K562 (cell line): ENCODE measurements around the gene ACER2. TPM values are rescaled to one million over a fixed set of nuclear protein-coding genes. Genes with fewer than 3 reads are reported as not detected.

Experiments used
- ATAC-seq: fragments of 200-7000 bp; cut with Tn5 transposase; 3 replicates; pipeline ENCODE4 v1.9.1; 2020; ENCODE audit warnings: moderate library complexity
- BruUV-seq: library from RNA; stranded (reverse); fragments of 400-500 nt; replicated peaks from 2 replicates; lab custom pipeline; 2021; lab: Mats Ljungman, UMichigan
- CTCF ChIA-PET: fragments of 300-600 bp; formaldehyde crosslinking; extraction: SDS; loops from one replicate; lab custom pipeline; 2021; ENCODE audit warnings: low intra/inter-chr PET ratio; lab: Yijun Ruan, JAX
- POLR2A ChIA-PET: fragments of 300-600, 350-650 bp; sonication (Branson Sonifier 250); formaldehyde crosslinking; extraction: SDS; loops from one replicate; lab custom pipeline; 2021; ENCODE audit warnings: antibody characterized with exemption, inconsistent platforms; lab: Yijun Ruan, JAX
- DNase-seq, 4 experiments: peaks; one replicate each; pipeline versions ENCODE4 v3.0.0 to v3.0.0-alpha.2; 2011 to 2018; ENCODE audit warnings: low spot score in 3 of 4, mixed read lengths in 3 of 4; ENCODE audit errors: extremely low read depth in 1 of 4
- FAIRE-seq: peaks from 2 replicates; lab custom pipeline; 2011; peaks lifted over from hg19 to GRCh38; lab: Jason Lieb, UNC
- H2AFZ ChIP-seq: 2 replicates; pipeline ENCODE4 v1.6.0; 2011; ENCODE audit warnings: low read depth, low read length, control low read depth, inconsistent platforms
- H3K27ac ChIP-seq: fragments of 200-600 bp; 3 replicates; pipeline ENCODE4 v1.8.0; 2011; ENCODE audit warnings: low read depth, mild to moderate bottlenecking, control low read depth, inconsistent platforms, low read length, moderate library complexity, mixed read lengths; ENCODE audit errors: extremely low read depth
- H3K27me3 ChIP-seq, 2 experiments: fragments of 300-600 bp in 1 of 2; 2 replicates in 1 of 2; 3 replicates in 1 of 2; pipeline versions ENCODE4 v1.6.0 to v1.8.0; 2011; ENCODE audit warnings: inconsistent platforms in 2 of 2, low read length in 2 of 2, mild to moderate bottlenecking in 1 of 2, mixed read lengths in 1 of 2, moderate library complexity in 1 of 2; ENCODE audit not compliant: control insufficient read depth in 2 of 2, insufficient read depth in 2 of 2
- H3K36me3 ChIP-seq: fragments of 300-600 bp; 3 replicates; pipeline ENCODE4 v1.8.0; 2011; ENCODE audit warnings: mild to moderate bottlenecking, low read length, inconsistent platforms; ENCODE audit not compliant: control insufficient read depth, insufficient read depth
- H3K4me1 ChIP-seq, 2 experiments: fragments of 200-600 bp in 1 of 2; replicated peaks in 1 of 2; 2 replicates in 1 of 2; 3 replicates in 1 of 2; pipeline versions ENCODE4 v1.5.1 to v1.8.0; 2011; ENCODE audit warnings: inconsistent platforms in 2 of 2, low read length in 2 of 2, mild to moderate bottlenecking in 1 of 2, mixed read lengths in 1 of 2, moderate library complexity in 1 of 2; ENCODE audit not compliant: control insufficient read depth in 2 of 2, insufficient read depth in 2 of 2
- H3K4me2 ChIP-seq: 2 replicates; pipeline ENCODE4 v1.6.1; 2011; ENCODE audit warnings: low read length, control low read depth, inconsistent platforms, mixed read lengths; ENCODE audit not compliant: insufficient read depth
- H3K4me3 ChIP-seq: fragments of 200-600 bp; sonication (generic), shearing (Covaris generic); 2 replicates; pipeline ENCODE4 v1.5.1; 2016; ENCODE audit warnings: control low read depth, inconsistent platforms
- H3K79me2 ChIP-seq: fragments of 200-600 bp; 3 replicates; pipeline ENCODE4 v1.8.0; 2011; ENCODE audit warnings: low read length, inconsistent platforms; ENCODE audit not compliant: control insufficient read depth, insufficient read depth
- H3K9ac ChIP-seq, 2 experiments: 2 replicates each; pipeline versions ENCODE4 v1.6.0 to v1.6.1; 2011; ENCODE audit warnings: low read depth in 2 of 2, low read length in 2 of 2, control low read depth in 1 of 2, inconsistent platforms in 1 of 2, mild to moderate bottlenecking in 1 of 2, mixed read lengths in 1 of 2; ENCODE audit not compliant: insufficient read depth in 1 of 2
- H3K9me1 ChIP-seq: one replicate; pipeline ENCODE4 v1.6.0; 2011; ENCODE audit warnings: inconsistent platforms, mild to moderate bottlenecking, low read length, moderate library complexity; ENCODE audit not compliant: control insufficient read depth, insufficient read depth
- H3K9me3 ChIP-seq: replicated peaks from 2 replicates; pipeline ENCODE4 v1.5.1; 2011; ENCODE audit warnings: low read depth, low read length, inconsistent platforms; ENCODE audit not compliant: control insufficient read depth, insufficient read depth
- H4K20me1 ChIP-seq: replicated peaks from 2 replicates; pipeline ENCODE4 v1.6.1; 2011; ENCODE audit warnings: low read length, inconsistent platforms, mixed read lengths; ENCODE audit not compliant: control insufficient read depth, insufficient read depth
- BDP1 ChIP-seq: IDR thresholded peaks from 3 replicates; pipeline ENCODE4 v1.6.1; 2011; ENCODE audit not compliant: insufficient read length, insufficient read depth
- FOXM1 ChIP-seq, 2 experiments: fragments of 450-650 bp in 1 of 2; sonication (generic) in 1 of 2; formaldehyde crosslinking in 1 of 2; IDR thresholded peaks; 2 replicates each; pipeline versions ENCODE4 v1.6.1 to v1.9.0; 2017 to 2022; ENCODE audit warnings: low read depth in 2 of 2, mild to moderate bottlenecking in 2 of 2, missing genetic modification reagents in 1 of 2, moderate library complexity in 1 of 2
- MITF ChIP-seq: IDR thresholded peaks from 2 replicates; pipeline ENCODE4 v1.6.1; 2014; ENCODE audit warnings: antibody characterized with exemption
- POLR2B ChIP-seq: fragments of 450-650 bp; IDR thresholded peaks from 2 replicates; pipeline ENCODE4 v1.6.1; 2018; ENCODE audit warnings: low read depth; ENCODE audit not compliant: partially characterized antibody
- TAF1 ChIP-seq: IDR thresholded peaks from 2 replicates; pipeline ENCODE4 v1.6.1; 2011; ENCODE audit warnings: mild to moderate bottlenecking, low read length, moderate library complexity; ENCODE audit not compliant: insufficient read depth, control insufficient read depth, severe bottlenecking; ENCODE audit errors: extremely low read depth
- ZNF445 ChIP-seq: fragments of 250-450 bp; sonication (Bioruptor Pico); IDR thresholded peaks from 2 replicates; pipeline ENCODE4 v1.4.0; 2020; ENCODE audit warnings: low read depth, mild to moderate bottlenecking, moderate library complexity
- ZNF696 ChIP-seq: fragments of 250-450 bp; sonication (Bioruptor Pico); conservative IDR thresholded peaks from 2 replicates; pipeline ENCODE4 v1.4.0; 2020; ENCODE audit warnings: mild to moderate bottlenecking, moderate library complexity
- WGBS: fragments of 100-300 bp; shearing (Covaris generic); methylation state at CpG from one replicate; pipeline ENCODE4 v1.1.6; 2016; ENCODE audit warnings: low coverage, mixed read lengths; ENCODE audit not compliant: insufficient coverage; ENCODE audit errors: missing lambda C conversion rate; 5-methylcytosine and 5-hydroxymethylcytosine counted together
- in situ Hi-C: fragments of 300-500 bp; cut with MboI; formaldehyde crosslinking; loops from 4 replicates; pipeline ENCODE4 v1.15.0; 2018; ENCODE audit warnings: inconsistent platforms, mixed read lengths
- intact Hi-C: fragments of 100-400 bp; cut with micrococcal nuclease; formaldehyde crosslinking; loops from 2 replicates; pipeline ENCODE4 v1.14.2; 2022
- polyA plus RNA-seq, 8 experiments: library from polyadenylated mRNA; depleted of rRNA in 4 of 8; stranded (reverse) in 5 of 8; unstranded in 3 of 8; fragments of >200 nt; fragmentation: Nextera tagmentation in 2 of 8; fragmentation: Illumina TruSeq in 1 of 8; extraction: Ambion mirVana in 2 of 8; extraction: Trizol in 1 of 8; gene quantifications; 2 replicates each; pipeline versions ENCODE4 v1.2.1 to v1.2.3, GENCODE V29; 2011 to 2014; ENCODE audit warnings: inconsistent platforms in 1 of 8, missing spikeins in 1 of 8
- total RNA-seq, 7 experiments: library from RNA; depleted of rRNA in 6 of 7; stranded (reverse); fragments of >200 nt in 6 of 7; fragmentation: Illumina TruSeq in 2 of 7; extraction: Trizol in 2 of 7; gene quantifications; 2 replicates each; pipeline versions ENCODE4 v1.2.1 to v1.2.3, GENCODE V29; 2011 to 2021; ENCODE audit warnings: low replicate concordance in 1 of 7
- TF ChIP-seq, protein P1 (sequence below): sonication (generic); formaldehyde crosslinking; IDR thresholded peaks from 2 replicates; pipeline ENCODE4 v1.8.0; 2022; ENCODE audit warnings: missing genetic modification reagents, mild to moderate bottlenecking, borderline replicate concordance
- TF ChIP-seq, protein P2 (sequence below): sonication (generic); formaldehyde crosslinking; IDR thresholded peaks from 2 replicates; pipeline ENCODE4 v1.9.0; 2022; ENCODE audit warnings: mild to moderate bottlenecking, missing genetic modification reagents

The ACER2 gene
- total and polyA plus RNA-seq, 9 of the 15 experiments (the other 6 are each of a cell fraction or from before 2014, with no cell fraction given), result 0.17 to 4.6 (median 3.0) TPM

DNA sequence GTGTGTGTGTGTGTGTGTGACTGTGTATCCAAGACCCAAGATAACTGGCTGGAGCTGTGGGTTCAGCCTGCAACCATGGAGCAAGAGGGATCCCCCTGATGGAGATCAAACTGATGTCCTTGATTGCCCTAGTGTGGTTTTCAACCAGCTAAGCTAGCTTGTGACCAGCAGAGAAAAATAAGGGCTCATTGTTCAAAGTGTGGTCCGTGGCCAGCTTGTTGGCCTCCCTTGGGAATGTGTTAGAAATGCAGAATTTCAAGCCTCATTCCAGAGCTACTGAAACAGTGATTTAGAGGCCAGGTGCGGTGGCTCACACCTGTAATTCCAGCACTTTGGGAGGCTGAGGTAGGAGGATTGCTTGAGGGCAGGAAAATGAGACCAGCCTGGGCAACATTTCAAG is 79.9 kb downstream of the ACER2 start (continued):
- no peak for TF ChIP-seq BDP1

GRCh38 chr9:19490269-19490668 is 81.5 kb downstream of the ACER2 start:
- Histone ChIP-seq H3K4me2 (no peak overlapping the region), H3K4me3 (no peak overlapping the region), H3K27ac (no peak overlapping the region), H3K9me1 (no peaks in the 10 kb centered on the region), H3K9ac (no peak overlapping the region), H3K36me3 (no peaks in the 10 kb centered on the region), H2AFZ (no peak overlapping the region), H4K20me1 (no peaks in the 10 kb centered on the region), H3K79me2 (no peaks in the 10 kb centered on the region), H3K4me1 (peaks cover 3 to 5% of the 10 kb centered on the region in 2 experiments; a peak in 3 of 5 replicates), H3K9me3 (no peaks in the 10 kb centered on the region), H3K27me3 (no peaks in the 10 kb centered on the region)
- POLR2A ChIA-PET, result no interaction called here
- in situ Hi-C loops (no loop called here), intact Hi-C loops (no loop called here)
- FAIRE-seq, result no peak
- CTCF ChIA-PET, result no interaction called here
- no TSS peak for BruUV-seq
- DNase-seq, result no peak
- no peak for ATAC-seq
- TF ChIP-seq TAF1, result no peak
- TF ChIP-seq MITF, result no peak
- no peak for TF ChIP-seq ZNF445
- TF ChIP-seq, protein P1, sequence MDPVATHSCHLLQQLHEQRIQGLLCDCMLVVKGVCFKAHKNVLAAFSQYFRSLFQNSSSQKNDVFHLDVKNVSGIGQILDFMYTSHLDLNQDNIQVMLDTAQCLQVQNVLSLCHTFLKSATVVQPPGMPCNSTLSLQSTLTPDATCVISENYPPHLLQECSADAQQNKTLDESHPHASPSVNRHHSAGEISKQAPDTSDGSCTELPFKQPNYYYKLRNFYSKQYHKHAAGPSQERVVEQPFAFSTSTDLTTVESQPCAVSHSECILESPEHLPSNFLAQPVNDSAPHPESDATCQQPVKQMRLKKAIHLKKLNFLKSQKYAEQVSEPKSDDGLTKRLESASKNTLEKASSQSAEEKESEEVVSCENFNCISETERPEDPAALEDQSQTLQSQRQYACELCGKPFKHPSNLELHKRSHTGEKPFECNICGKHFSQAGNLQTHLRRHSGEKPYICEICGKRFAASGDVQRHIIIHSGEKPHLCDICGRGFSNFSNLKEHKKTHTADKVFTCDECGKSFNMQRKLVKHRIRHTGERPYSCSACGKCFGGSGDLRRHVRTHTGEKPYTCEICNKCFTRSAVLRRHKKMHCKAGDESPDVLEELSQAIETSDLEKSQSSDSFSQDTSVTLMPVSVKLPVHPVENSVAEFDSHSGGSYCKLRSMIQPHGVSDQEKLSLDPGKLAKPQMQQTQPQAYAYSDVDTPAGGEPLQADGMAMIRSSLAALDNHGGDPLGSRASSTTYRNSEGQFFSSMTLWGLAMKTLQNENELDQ (CRISPR knock-in tag), result no peak
- TF ChIP-seq, protein P2, sequence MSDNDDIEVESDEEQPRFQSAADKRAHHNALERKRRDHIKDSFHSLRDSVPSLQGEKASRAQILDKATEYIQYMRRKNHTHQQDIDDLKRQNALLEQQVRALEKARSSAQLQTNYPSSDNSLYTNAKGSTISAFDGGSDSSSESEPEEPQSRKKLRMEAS (CRISPR knock-in tag), result no peak
- no peak for TF ChIP-seq ZNF696 (CRISPR knock-in tag)
- TF ChIP-seq POLR2B, result no peak
- no peak for TF ChIP-seq FOXM1 (IDR thresholded peaks at IDR 0.05; ENCODE audit: low read depth)
- TF ChIP-seq FOXM1 (CRISPR knock-in tag; IDR thresholded peaks at IDR 0.05; ENCODE audit: low read depth), result no peak
- WGBS, result 3% methylated on average over 8 of the region's 8 CpGs
